K562 (cell line): Measurements from ENCODE around the gene TGM3. TPM values are rescaled to one million over a fixed set of nuclear protein-coding genes. Genes with fewer than 3 reads are reported as not detected.

Source experiments
- AFF4 ChIP-seq: sonication (generic); formaldehyde crosslinking; IDR thresholded peaks from 2 replicates; pipeline ENCODE4 v1.8.0; 2023; ENCODE audit warnings: mild to moderate bottlenecking, missing genetic modification reagents
- ATF7 ChIP-seq: fragments of 450-650 bp; IDR thresholded peaks from 2 replicates; pipeline ENCODE4 v1.7.1; 2014; ENCODE audit warnings: mild to moderate bottlenecking, moderate library complexity
- CCAR2 ChIP-seq: fragments of 200-400 bp; formaldehyde crosslinking; IDR thresholded peaks from 2 replicates; pipeline ENCODE4 v1.6.1; 2017; ENCODE audit warnings: mild to moderate bottlenecking, low read depth, low read length
- CEBPG ChIP-seq, 3 experiments: fragments of 200-800 bp in 1 of 3; sonication (Bioruptor generic) in 1 of 3; sonication (generic) in 1 of 3; formaldehyde crosslinking in 1 of 3; IDR thresholded peaks in 2 of 3; conservative IDR thresholded peaks in 1 of 3; 2 replicates each; pipeline versions ENCODE4 v1.6.1 to v1.8.0; 2016 to 2022; ENCODE audit warnings: missing compliant biosample characterization in 2 of 3, missing genetic modification characterization in 2 of 3, mild to moderate bottlenecking in 1 of 3, missing genetic modification reagents in 1 of 3
- E2F3 ChIP-seq: fragments of 250-450 bp; sonication (Bioruptor Pico); IDR thresholded peaks from 2 replicates; pipeline ENCODE4 v1.4.0; 2020; ENCODE audit warnings: mild to moderate bottlenecking
- HDAC2 ChIP-seq: fragments of 450-650 bp; IDR thresholded peaks from 2 replicates; pipeline ENCODE4 v1.6.1; 2016; ENCODE audit warnings: mild to moderate bottlenecking
- JUND ChIP-seq, 2 experiments: IDR thresholded peaks; 2 replicates in 1 of 2; 3 replicates in 1 of 2; pipeline ENCODE4 v1.6.1; 2011; ENCODE audit warnings: borderline replicate concordance in 2 of 2, low read depth in 2 of 2, low read length in 2 of 2, improper control_type of control experiment in 1 of 2, missing biosample characterization in 1 of 2, missing genetic modification characterization in 1 of 2, missing genetic modification reagents in 1 of 2
- PRDM10 ChIP-seq: fragments of 450-650 bp; IDR thresholded peaks from 2 replicates; pipeline ENCODE4 v1.6.1; 2018; ENCODE audit not compliant: partially characterized antibody
- YBX1 ChIP-seq: fragments of 450-650 bp; IDR thresholded peaks from 2 replicates; pipeline ENCODE4 v1.7.1; 2016; ENCODE audit warnings: mild to moderate bottlenecking
- polyA plus RNA-seq, 8 experiments: library from polyadenylated mRNA; depleted of rRNA in 4 of 8; stranded (reverse) in 5 of 8; unstranded in 3 of 8; fragments of >200 nt; fragmentation: Nextera tagmentation in 2 of 8; fragmentation: Illumina TruSeq in 1 of 8; extraction: Ambion mirVana in 2 of 8; extraction: Trizol in 1 of 8; gene quantifications; 2 replicates each; pipeline versions ENCODE4 v1.2.1 to v1.2.3, GENCODE V29; 2011 to 2014; ENCODE audit warnings: inconsistent platforms in 1 of 8, missing spikeins in 1 of 8
- total RNA-seq, 7 experiments: library from RNA; depleted of rRNA in 6 of 7; stranded (reverse); fragments of >200 nt in 6 of 7; fragmentation: Illumina TruSeq in 2 of 7; extraction: Trizol in 2 of 7; gene quantifications; 2 replicates each; pipeline versions ENCODE4 v1.2.1 to v1.2.3, GENCODE V29; 2011 to 2021; ENCODE audit warnings: low replicate concordance in 1 of 7
- TF ChIP-seq, protein P1 (sequence below): sonication (generic); formaldehyde crosslinking; IDR thresholded peaks from 2 replicates; pipeline ENCODE4 v1.9.0; 2022; ENCODE audit warnings: mild to moderate bottlenecking, missing genetic modification reagents
- TF ChIP-seq, protein P2 (sequence below), 2 experiments: IDR thresholded peaks; 2 replicates each; pipeline ENCODE4 v1.6.1; 2012; ENCODE audit warnings: improper control_type of control experiment in 2 of 2, low read depth in 2 of 2, low read length in 2 of 2, borderline replicate concordance in 1 of 2
- TF ChIP-seq, protein P3 (sequence below), 2 experiments: fragments of 450-650 bp; conservative IDR thresholded peaks; 2 replicates each; pipeline ENCODE4 v1.6.1; 2017; ENCODE audit warnings: mild to moderate bottlenecking in 2 of 2, moderate library complexity in 2 of 2

Gene TGM3
- total and polyA plus RNA-seq, 9 of the 15 experiments (the other 6 are each of a cell fraction or from before 2014, with no cell fraction given): not detected

- TF ChIP-seq PRDM10: peak; percentile 81
- TF ChIP-seq YBX1: no peak
- TF ChIP-seq, protein P1, sequence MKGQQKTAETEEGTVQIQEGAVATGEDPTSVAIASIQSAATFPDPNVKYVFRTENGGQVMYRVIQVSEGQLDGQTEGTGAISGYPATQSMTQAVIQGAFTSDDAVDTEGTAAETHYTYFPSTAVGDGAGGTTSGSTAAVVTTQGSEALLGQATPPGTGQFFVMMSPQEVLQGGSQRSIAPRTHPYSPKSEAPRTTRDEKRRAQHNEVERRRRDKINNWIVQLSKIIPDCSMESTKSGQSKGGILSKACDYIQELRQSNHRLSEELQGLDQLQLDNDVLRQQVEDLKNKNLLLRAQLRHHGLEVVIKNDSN (CRISPR knock-in tag): no peak
- TF ChIP-seq JUND (IDR thresholded peaks at IDR 0.05; ENCODE audit: borderline replicate concordance, low read depth, low read length): peak; percentile 92
- peak; percentile 91; the same call in 2 of the 3 replicates for TF ChIP-seq JUND (tag; IDR thresholded peaks at IDR 0.05; ENCODE audit: borderline replicate concordance, low read depth, low read length)
- no peak for TF ChIP-seq CCAR2
- peak; percentile 53; the same call in 1 of the 2 replicates for TF ChIP-seq HDAC2
- no peak for TF ChIP-seq E2F3 (CRISPR knock-in tag)
- TF ChIP-seq CEBPG (CRISPR knock-in tag; IDR thresholded peaks at IDR 0.05): peak; percentile 66
- TF ChIP-seq CEBPG (tag; conservative IDR thresholded peaks at IDR 0.05 in 1 of 2, IDR thresholded peaks at IDR 0.05 in 1 of 2): peak; percentile 88 to 95
- TF ChIP-seq, protein P2, sequence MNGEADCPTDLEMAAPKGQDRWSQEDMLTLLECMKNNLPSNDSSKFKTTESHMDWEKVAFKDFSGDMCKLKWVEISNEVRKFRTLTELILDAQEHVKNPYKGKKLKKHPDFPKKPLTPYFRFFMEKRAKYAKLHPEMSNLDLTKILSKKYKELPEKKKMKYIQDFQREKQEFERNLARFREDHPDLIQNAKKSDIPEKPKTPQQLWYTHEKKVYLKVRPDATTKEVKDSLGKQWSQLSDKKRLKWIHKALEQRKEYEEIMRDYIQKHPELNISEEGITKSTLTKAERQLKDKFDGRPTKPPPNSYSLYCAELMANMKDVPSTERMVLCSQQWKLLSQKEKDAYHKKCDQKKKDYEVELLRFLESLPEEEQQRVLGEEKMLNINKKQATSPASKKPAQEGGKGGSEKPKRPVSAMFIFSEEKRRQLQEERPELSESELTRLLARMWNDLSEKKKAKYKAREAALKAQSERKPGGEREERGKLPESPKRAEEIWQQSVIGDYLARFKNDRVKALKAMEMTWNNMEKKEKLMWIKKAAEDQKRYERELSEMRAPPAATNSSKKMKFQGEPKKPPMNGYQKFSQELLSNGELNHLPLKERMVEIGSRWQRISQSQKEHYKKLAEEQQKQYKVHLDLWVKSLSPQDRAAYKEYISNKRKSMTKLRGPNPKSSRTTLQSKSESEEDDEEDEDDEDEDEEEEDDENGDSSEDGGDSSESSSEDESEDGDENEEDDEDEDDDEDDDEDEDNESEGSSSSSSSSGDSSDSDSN (IDR thresholded peaks at IDR 0.05; ENCODE audit: borderline replicate concordance in 1 of 2, low read depth in 2 of 2, low read length in 2 of 2): no peak
- TF ChIP-seq ATF7: peak; percentile 94
- 0 out of 2 replicates have a peak, but pooled peaks have one; percentile 45 for TF ChIP-seq AFF4 (CRISPR knock-in tag)
- TF ChIP-seq, protein P3, sequence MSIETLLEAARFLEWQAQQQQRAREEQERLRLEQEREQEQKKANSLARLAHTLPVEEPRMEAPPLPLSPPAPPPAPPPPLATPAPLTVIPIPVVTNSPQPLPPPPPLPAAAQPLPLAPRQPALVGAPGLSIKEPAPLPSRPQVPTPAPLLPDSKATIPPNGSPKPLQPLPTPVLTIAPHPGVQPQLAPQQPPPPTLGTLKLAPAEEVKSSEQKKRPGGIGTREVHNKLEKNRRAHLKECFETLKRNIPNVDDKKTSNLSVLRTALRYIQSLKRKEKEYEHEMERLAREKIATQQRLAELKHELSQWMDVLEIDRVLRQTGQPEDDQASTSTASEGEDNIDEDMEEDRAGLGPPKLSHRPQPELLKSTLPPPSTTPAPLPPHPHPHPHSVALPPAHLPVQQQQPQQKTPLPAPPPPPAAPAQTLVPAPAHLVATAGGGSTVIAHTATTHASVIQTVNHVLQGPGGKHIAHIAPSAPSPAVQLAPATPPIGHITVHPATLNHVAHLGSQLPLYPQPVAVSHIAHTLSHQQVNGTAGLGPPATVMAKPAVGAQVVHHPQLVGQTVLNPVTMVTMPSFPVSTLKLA (conservative IDR thresholded peaks at IDR 0.05): peak in 1 of 2 experiments; percentile 52; a peak in 1 of 4 replicates
These were observed 5.4 kb downstream of the TGM3 start (continued) for GRCh38 chr20:2301164-2301622.
